Kidney (tissue), 14 donors: Measurements from ENCODE around the gene IL21R. TPM values are rescaled to one million over a fixed set of nuclear protein-coding genes. Genes with fewer than 3 reads are reported as not detected.

Experiments used
- DNase-seq, 5 donors: peaks; one replicate each; pipeline ENCODE4 v3.0.0-alpha.2; 2013 to 2020
- FAIRE-seq: peaks from 2 replicates; lab custom pipeline; 2012; peaks lifted over from hg19 to GRCh38; lab: Jason Lieb, UNC
- H3K27ac ChIP-seq, 2 donors: one replicate each; pipeline ENCODE4 v1.7.0; 2013; ENCODE audit warnings: low read depth in 2 of 2, low read length in 2 of 2, inconsistent platforms in 1 of 2
- H3K27me3 ChIP-seq: one replicate; pipeline ENCODE4 v1.7.1; 2013; ENCODE audit warnings: low read length, inconsistent platforms; ENCODE audit not compliant: control insufficient read depth, insufficient read depth
- H3K36me3 ChIP-seq, 3 donors: one replicate each; pipeline versions ENCODE4 v1.7.0 to v1.7.1; 2013; ENCODE audit warnings: low read length in 3 of 3, control low read depth in 1 of 3, inconsistent platforms in 1 of 3; ENCODE audit not compliant: insufficient read depth in 3 of 3, control insufficient read depth in 2 of 3
- H3K4me1 ChIP-seq, 3 donors: one replicate each; pipeline versions ENCODE4 v1.7.0 to v1.7.1; 2013; ENCODE audit warnings: low read length in 3 of 3, inconsistent platforms in 1 of 3, low read depth in 1 of 3; ENCODE audit not compliant: control insufficient read depth in 2 of 3, insufficient read depth in 2 of 3
- H3K4me3 ChIP-seq, 3 donors: one replicate each; pipeline versions ENCODE4 v1.7.0 to v1.8.1; 2013; ENCODE audit warnings: low read length in 3 of 3, control low read depth in 1 of 3, inconsistent platforms in 1 of 3
- H3K9ac ChIP-seq, 3 donors: one replicate each; pipeline versions ENCODE4 v1.7.0 to v1.7.1; 2013; ENCODE audit warnings: low read length in 3 of 3, control low read depth in 1 of 3, inconsistent platforms in 1 of 3
- H3K9me3 ChIP-seq, 3 donors: one replicate each; pipeline versions ENCODE4 v1.7.0 to v1.7.1; 2013; ENCODE audit warnings: low read length in 3 of 3, control low read depth in 1 of 3, inconsistent platforms in 1 of 3; ENCODE audit not compliant: control insufficient read depth in 2 of 3, insufficient read depth in 1 of 3
- CTCF ChIP-seq: IDR thresholded peaks from 3 replicates; pipeline ENCODE4 v1.5.1; 2012; ENCODE audit warnings: mild to moderate bottlenecking, moderate library complexity, borderline replicate concordance; ENCODE audit not compliant: insufficient read depth; ENCODE audit errors: extremely low read depth
- intact Hi-C: fragments of 100-400 bp; cut with DNase I; formaldehyde crosslinking; loops from one replicate; pipeline ENCODE4 v1.11.1; 2022
- polyA plus RNA-seq: library from polyadenylated mRNA; stranded (reverse); fragments of 350-450 nt; fragmentation: Illumina TruSeq; extraction: RNeasy Lipid Tissue Mini Kit (QIAGEN cat#74804); gene quantifications from one replicate; pipeline ENCODE4 v1.2.3, GENCODE V29; 2014; ENCODE audit warnings: low read depth, low replicate concordance; ENCODE audit not compliant: insufficient read depth
- total RNA-seq: library from RNA; stranded (reverse); fragmentation: NEBNext Ultra II Directional; extraction: Animal tissue kit (Norgen Biotek cat#: 25700); gene quantifications from one replicate; pipeline ENCODE4 v1.2.1, GENCODE V29; 2021
- donor health status: control.
- donor health status: control.
- donor health status: control.
- donor health status: control.
- donor health status: control.
- donor health status: DM: yes; HTN: yes; CAD: no.
- donor health status: Normal renal cell carcinoma (clear cell type).

The IL21R gene
- total and polyA plus RNA-seq, 2 donors from 2014 or later = 0.65 to 3.0 TPM

DNA sequence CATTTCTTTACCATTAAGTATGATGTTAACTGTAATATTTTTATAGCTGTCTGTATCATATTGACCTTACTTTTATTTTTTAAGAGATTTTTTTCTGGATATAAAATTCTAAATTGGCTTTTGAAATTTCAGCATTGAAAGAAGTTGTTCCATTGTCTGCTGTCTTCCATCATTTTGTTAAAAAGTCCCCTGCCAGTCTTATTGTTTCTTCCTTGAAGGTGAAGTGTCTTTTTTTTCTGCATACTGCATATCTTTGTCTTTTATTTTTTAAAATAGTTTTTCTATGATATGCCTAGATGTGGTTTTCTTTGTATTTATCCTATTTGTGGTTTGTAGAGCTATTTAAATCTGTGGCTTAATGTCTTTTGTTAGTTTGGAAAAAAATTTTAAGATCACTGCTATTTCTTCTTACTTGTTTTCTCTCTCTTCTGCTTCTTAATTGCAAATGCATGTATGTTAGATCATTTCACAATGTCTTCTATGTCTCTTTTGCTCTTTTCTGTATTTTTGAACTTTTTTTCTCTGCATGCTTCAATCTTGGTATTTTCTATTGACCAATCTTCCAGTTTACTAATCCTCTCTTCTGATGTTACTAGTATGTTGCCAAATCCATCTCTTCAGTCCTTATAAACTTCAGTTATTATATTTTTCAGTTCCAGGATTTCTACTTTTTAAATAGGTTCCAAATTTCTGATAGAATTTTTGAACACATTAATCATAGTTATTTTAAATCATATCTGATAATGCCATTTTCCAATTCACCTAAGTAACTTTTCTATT, 20.2 kb downstream of the IL21R start:
- Histone ChIP-seq H3K9me3 (peaks cover 0 to 15% (median 4%) of the 10 kb centered on the region in 3 donors), H3K27ac (no peak overlapping the region), H3K4me1 (no peaks in the 10 kb centered on the region), H3K9ac (no peak overlapping the region), H3K36me3 (no peaks in the 10 kb centered on the region), H3K27me3 (no peaks in the 10 kb centered on the region), H3K4me3 (no peak overlapping the region)
- intact Hi-C loops = no loop called here
- no peak for FAIRE-seq
- no peak for DNase-seq
- TF ChIP-seq CTCF = no peak

GRCh38 chr16:27424772-27425498, 23.0 kb downstream of the IL21R start:
- H3K4me3 ChIP-seq = no peak overlapping the region
- DNase-seq = no peak

DNA sequence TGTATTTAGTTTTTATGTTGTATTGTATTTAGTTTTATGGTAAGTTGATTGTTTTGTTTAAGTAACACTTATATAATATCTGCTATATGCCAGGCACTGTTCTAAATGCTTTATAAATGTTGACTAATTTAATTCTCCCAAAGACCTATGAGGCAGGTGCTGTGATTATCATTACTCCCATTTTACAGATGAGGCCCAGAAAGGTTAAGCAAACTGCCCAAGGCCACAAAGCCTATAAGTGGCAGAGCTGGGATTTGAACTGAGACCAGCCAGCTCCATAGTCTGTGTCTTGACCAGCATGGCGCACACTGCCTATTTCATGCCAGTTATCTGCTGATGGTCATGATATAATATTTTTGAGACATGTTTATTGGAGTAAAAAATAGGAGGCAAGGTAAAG, 24.0 kb downstream of the IL21R start:
- no peak overlapping the region for H3K27ac ChIP-seq
- H3K4me3 ChIP-seq = no peak overlapping the region
- no peaks in the 10 kb centered on the region for H3K4me1 ChIP-seq
- H3K9ac ChIP-seq = no peak overlapping the region
- no peaks in the 10 kb centered on the region for H3K36me3 ChIP-seq
- DNase-seq = no peak
- TF ChIP-seq CTCF = no peak
- no peaks in the 10 kb centered on the region for H3K27me3 ChIP-seq
- no peak for FAIRE-seq
- intact Hi-C loops = no loop called here
- peaks cover 0 to 15% (median 4%) of the 10 kb centered on the region in 3 donors for H3K9me3 ChIP-seq

More at GRCh38 chr16:27424772-27425498, 23.0 kb downstream of the IL21R start:
- no peak overlapping the region for H3K27ac ChIP-seq
- no peaks in the 10 kb centered on the region for H3K4me1 ChIP-seq
- H3K27me3 ChIP-seq = no peaks in the 10 kb centered on the region
- no peak for FAIRE-seq
- no peaks in the 10 kb centered on the region for H3K36me3 ChIP-seq
- peaks cover 0 to 15% (median 4%) of the 10 kb centered on the region in 3 donors for H3K9me3 ChIP-seq
- no peak overlapping the region for H3K9ac ChIP-seq
- no peak for TF ChIP-seq CTCF
- intact Hi-C loops = no loop called here
